ENCODE data around the gene EML4.

EML4 gene

GRCh38 chr2:42324949-42325348 lies 155.8 kb downstream of the EML4 start:
- DNase-seq (ENCODE audit: low read depth) = no peak
- H3K4me3 ChIP-seq (ENCODE audit: low read depth, low read length) = no peak overlapping the region
- TF ChIP-seq, protein P1, sequence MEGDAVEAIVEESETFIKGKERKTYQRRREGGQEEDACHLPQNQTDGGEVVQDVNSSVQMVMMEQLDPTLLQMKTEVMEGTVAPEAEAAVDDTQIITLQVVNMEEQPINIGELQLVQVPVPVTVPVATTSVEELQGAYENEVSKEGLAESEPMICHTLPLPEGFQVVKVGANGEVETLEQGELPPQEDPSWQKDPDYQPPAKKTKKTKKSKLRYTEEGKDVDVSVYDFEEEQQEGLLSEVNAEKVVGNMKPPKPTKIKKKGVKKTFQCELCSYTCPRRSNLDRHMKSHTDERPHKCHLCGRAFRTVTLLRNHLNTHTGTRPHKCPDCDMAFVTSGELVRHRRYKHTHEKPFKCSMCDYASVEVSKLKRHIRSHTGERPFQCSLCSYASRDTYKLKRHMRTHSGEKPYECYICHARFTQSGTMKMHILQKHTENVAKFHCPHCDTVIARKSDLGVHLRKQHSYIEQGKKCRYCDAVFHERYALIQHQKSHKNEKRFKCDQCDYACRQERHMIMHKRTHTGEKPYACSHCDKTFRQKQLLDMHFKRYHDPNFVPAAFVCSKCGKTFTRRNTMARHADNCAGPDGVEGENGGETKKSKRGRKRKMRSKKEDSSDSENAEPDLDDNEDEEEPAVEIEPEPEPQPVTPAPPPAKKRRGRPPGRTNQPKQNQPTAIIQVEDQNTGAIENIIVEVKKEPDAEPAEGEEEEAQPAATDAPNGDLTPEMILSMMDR (IDR thresholded peaks at IDR 0.05; ENCODE audit: low read depth, low read length, missing control alignments) = no peak

DNA sequence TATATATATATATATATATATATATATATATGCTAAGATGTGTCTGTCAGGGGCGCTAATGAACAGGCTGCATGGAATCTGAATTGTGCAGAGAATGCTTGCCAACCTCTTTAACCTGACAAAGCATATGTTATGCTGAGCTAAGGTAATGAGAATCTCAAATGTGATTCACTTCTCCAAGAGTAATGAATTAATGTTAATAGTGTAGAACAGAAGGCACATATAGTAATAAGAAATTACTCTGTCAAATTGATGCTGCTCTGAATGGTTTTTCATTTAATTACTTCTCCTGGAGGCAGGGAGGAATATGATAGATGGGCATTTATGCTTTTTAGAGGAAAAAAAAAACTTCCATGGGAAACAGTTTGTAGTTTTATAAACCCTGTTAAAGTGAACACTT lies 156.5 kb downstream of the EML4 start:
- DNase-seq (ENCODE audit: low read depth) = no peak
- TF ChIP-seq, protein P1 (IDR thresholded peaks at IDR 0.05; ENCODE audit: low read depth, low read length, missing control alignments) = no peak
- no peak overlapping the region for H3K4me3 ChIP-seq (ENCODE audit: low read depth, low read length)

GRCh38 chr2:42327125-42327524 lies 158.0 kb downstream of the EML4 start:
- TF ChIP-seq, protein P1 (IDR thresholded peaks at IDR 0.05; ENCODE audit: low read depth, low read length, missing control alignments) = no peak
- no peak overlapping the region for H3K4me3 ChIP-seq (ENCODE audit: low read depth, low read length)
- no peak for DNase-seq (ENCODE audit: low read depth)

GRCh38 chr2:42328148-42328833 lies 159.1 kb downstream of the EML4 start:
- H3K4me3 ChIP-seq (ENCODE audit: low read depth, low read length) = no peak overlapping the region
- TF ChIP-seq, protein P1 (IDR thresholded peaks at IDR 0.05; ENCODE audit: low read depth, low read length, missing control alignments) = no peak
- no peak for DNase-seq (ENCODE audit: low read depth)

- no peak overlapping the region for H3K4me3 ChIP-seq (ENCODE audit: low read depth, low read length)
- no peak for DNase-seq (ENCODE audit: low read depth)
- TF ChIP-seq, protein P1 (IDR thresholded peaks at IDR 0.05; ENCODE audit: low read depth, low read length, missing control alignments) = no peak
These were observed 159.8 kb downstream of the EML4 start for GRCh38 chr2:42328923-42329322.

GRCh38 chr2:42329736-42330135 lies 160.6 kb downstream of the EML4 start:
- DNase-seq (ENCODE audit: low read depth) = no peak
- TF ChIP-seq, protein P1 (IDR thresholded peaks at IDR 0.05; ENCODE audit: low read depth, low read length, missing control alignments) = no peak
- H3K4me3 ChIP-seq (ENCODE audit: low read depth, low read length) = no peak overlapping the region
